WTC11 (cell line): ENCODE measurements around the gene ZCCHC9.

Experiments
- ATF1 ChIP-seq: sonication (generic); formaldehyde crosslinking; IDR thresholded peaks from 2 replicates; pipeline ENCODE4 v1.8.1; 2023; ENCODE audit warnings: mild to moderate bottlenecking, moderate library complexity, missing genetic modification reagents
- JUN ChIP-seq: sonication (generic); formaldehyde crosslinking; IDR thresholded peaks from 2 replicates; pipeline ENCODE4 v1.8.0; 2023; ENCODE audit warnings: mild to moderate bottlenecking, missing genetic modification reagents
- NR3C1 ChIP-seq: sonication (generic); formaldehyde crosslinking; conservative IDR thresholded peaks from 2 replicates; pipeline ENCODE4 v1.8.1; 2023; ENCODE audit warnings: low read depth, mild to moderate bottlenecking, missing genetic modification reagents
- TCF7 ChIP-seq: sonication (generic); formaldehyde crosslinking; IDR thresholded peaks from 2 replicates; pipeline ENCODE4 v1.8.0; 2022; ENCODE audit warnings: mild to moderate bottlenecking, low read depth, missing genetic modification reagents, moderate library complexity
- TEAD4 ChIP-seq: sonication (generic); formaldehyde crosslinking; IDR thresholded peaks from 2 replicates; pipeline ENCODE4 v1.8.0; 2022; ENCODE audit warnings: mild to moderate bottlenecking, missing genetic modification reagents
- ZNF416 ChIP-seq: fragments of 250-450 bp; sonication (Bioruptor Pico); IDR thresholded peaks from 2 replicates; pipeline ENCODE4 v1.9.0; 2021; ENCODE audit warnings: mild to moderate bottlenecking, inconsistent platforms

DNA sequence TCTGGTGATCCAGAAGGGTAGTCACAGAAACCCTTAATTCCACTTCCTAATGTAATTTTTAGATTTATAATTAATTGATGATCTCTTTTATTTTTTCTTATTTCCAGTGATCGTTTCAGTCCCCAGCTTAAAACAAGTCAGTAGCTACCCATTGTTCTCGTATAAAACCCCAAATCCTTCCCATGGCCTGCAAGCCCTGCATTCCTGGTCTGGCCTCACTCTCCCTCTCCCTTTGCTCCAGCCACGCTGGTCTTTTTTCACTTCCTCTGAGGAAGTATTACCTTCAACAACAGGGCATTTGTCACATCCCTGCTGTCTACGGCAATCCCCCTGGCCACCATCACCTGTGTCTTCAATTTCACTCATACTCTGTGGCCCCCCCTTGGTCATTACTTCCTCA is 47.8 kb downstream of the ZCCHC9 start:
- TF ChIP-seq TEAD4 (CRISPR knock-in tag) (no peak), JUN (CRISPR knock-in tag) (no peak), ATF1 (CRISPR knock-in tag) (no peak), TCF7 (no peak), NR3C1 (CRISPR knock-in tag) (no peak), ZNF416 (CRISPR knock-in tag) (no peak)
